DMS53 treated with DMSO at 0.1 percent for 48 hours (cell line): ENCODE results near the gene TADA2B.
A peak's percentile ranks its signal among the peaks of the same experiment; 100 is the strongest.

Experiments used
- DNase-seq: peaks from one replicate; lab custom pipeline; 2025; ENCODE audit not compliant: unreplicated experiment; lab: John Stamatoyannopoulos, UW

TADA2B gene

GRCh38 chr4:7017446-7018048 lies 25.6 kb upstream of the TADA2B start:
- DNase-seq: no peak

- DNase-seq: no peak
These were observed 24.9 kb upstream of the TADA2B start for GRCh38 chr4:7018281-7018680.

DNA sequence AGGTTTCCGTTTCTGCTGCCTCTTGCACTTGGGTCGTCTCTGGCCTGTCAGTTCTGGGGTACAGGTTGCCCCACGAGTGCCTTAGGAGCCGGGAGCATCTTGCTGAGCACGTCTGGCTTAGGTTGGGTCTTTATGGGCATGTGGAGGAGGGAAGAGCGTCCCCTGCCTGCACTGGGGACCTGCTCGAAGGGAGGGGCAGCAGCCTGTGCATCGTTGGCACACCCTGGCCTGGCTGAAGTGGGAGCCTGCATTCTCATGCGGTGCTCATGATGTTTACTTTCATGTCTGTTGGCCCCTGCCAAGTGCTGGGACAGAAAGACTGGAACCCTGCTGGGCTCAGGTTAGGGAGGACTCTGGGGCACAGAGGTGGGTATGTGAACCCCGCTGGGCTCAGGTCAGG lies 23.8 kb upstream of the TADA2B start:
- no peak for DNase-seq

DNA sequence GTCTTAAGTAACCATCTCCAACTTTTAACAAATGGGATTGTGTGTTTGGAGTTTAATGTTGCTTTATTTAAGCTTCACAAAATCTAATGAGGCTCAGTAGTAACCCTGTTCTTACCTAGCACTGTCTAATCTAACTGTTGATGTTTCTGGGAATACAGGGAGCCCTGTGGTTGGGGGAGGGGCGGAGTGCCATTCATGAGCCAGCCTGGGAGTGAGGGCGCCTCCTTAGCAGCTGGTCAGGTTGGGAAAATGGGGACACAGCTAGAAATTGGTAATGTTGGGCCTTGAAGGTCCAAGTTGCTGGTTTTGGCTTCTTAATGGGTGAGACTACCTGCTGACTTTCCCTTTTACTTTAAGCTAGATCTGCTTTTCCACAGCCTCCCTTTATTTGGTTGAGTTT lies 22.9 kb upstream of the TADA2B start:
- DNase-seq: no peak

- DNase-seq: no peak
These were observed 22.3 kb upstream of the TADA2B start for GRCh38 chr4:7020856-7021255.

DNA sequence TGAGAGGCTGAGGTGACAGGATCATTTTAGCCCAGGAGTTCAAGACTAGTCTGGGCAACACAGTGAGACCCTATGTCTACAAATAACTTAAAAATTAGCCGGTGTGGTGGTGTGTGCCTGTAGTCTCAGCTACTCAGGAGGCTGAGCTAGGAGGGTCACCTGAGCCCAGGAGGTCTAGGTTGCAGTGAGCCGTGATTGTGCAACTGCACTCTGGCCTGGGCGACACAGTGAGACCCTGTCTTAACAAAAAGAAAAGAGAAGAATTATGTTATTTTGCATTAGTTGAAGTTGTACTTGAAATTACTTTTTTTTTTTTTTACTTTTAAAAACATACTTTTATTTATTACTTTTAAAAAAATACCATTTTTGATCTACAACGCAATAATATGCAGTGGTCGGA lies 21.8 kb upstream of the TADA2B start:
- no peak for DNase-seq

GRCh38 chr4:7021930-7022664 lies 21.1 kb upstream of the TADA2B start:
- no peak for DNase-seq

DNA sequence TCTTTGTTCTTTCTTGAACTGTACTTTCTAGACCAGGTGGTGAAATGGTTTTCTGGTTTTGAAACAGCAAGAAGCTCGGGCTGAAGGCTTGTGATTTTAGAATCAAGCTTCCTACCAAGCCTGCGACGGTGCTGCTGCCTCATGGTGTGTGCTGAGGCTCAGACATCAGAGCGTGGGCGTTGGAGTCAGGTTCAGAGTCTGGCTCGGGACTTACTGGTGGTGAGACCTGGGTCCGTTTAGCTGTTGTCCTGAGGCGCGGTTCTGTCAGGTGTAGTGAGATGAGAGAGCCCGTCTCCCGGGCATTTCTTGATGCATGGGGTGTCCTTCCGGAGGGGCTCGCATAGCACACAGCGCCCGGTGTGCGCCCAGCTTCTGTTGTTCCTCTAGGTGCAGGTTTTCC lies 19.7 kb upstream of the TADA2B start:
- DNase-seq: no peak

DNA sequence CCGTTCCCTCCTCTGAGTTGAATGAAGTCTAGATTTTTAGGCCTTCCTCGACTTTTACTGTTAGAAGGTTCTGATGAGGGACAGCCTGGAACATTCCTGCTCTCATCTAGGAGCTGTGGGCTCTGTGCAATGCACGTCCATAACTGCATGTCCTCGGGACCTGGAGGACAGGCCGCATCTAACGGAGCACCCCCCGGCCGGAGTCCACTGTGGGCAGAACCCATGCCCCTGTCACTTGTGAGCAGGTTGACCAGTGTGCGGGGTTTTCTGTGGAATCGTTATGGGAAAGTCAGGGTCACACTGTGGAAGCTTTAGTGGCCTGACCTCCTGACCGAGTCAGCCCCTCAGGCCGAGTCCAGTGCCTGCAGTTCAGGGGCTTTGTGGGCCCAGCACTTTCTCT lies 19.3 kb upstream of the TADA2B start:
- no peak for DNase-seq

DNA sequence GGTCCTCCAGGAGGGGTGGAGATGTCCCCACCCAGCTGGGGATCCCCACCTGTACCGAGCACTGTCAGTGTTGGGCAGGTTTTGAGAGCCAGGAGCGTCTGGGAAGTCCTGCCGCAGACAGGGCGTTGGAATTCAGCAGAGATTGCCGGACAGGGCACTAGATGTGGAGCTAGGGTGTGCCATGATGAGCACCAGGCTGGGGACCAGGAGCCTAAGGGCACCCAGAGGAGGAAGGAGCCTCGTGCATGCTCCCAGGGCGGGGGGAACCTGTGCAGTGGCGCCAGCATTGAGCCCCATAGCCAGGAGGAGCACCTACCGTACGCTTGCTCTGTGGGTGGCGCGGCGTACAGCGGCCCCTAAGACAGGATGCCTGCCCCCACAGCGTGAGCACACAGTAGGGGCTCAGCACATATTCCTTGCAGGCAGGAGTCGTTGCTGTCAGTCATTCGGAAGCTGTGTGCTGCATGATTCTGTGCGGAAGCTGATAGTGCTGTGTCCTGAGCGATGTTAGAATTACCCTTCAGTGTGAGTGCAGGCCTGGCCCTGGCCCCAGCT lies 18.8 kb upstream of the TADA2B start:
- DNase-seq: no peak

DNA sequence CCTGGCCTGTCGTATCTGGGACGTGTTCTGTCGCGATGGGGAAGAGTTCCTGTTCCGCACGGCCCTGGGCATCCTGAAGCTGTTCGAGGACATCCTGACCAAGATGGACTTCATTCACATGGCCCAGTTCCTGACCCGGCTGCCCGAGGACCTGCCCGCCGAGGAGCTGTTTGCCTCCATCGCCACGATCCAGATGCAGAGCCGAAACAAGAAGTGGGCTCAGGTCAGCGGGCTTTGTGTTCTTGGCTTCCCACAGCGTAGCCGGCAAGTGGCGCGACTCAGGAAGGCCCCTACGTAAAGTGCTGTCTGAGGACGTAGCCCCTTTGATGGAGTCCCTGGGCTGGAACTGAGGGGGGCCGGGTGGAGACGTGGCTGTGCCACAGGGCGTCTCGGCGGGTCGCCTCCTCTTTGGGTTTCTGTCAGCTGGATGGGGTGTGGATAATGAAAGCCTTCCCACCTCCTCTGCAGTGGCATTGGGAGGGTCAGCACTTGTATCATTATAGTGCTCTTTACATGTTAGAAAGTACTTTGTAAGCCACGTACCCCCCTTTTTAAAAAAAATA lies 18.1 kb upstream of the TADA2B start:
- DNase-seq: no peak

- DNase-seq: no peak
These were observed 17.1 kb upstream of the TADA2B start for GRCh38 chr4:7026107-7026506.

DNA sequence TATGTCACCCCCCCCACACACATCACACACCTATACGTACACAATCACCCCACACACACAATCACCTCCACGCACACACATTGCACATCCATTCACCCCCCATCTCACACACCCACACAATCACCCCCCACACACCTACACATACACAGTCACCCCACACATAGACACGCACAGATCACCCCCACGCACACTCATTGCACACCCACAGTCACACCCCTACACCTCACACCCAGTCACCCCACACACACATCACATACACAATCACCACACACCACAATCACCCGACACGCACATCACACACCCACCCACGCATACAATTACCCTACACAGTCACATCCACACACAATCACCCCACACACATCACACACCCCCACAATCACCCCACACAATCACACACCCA lies 15.9 kb upstream of the TADA2B start:
- DNase-seq: no peak

- DNase-seq: no peak
These were observed 15.3 kb upstream of the TADA2B start for GRCh38 chr4:7027913-7028312.

DNA sequence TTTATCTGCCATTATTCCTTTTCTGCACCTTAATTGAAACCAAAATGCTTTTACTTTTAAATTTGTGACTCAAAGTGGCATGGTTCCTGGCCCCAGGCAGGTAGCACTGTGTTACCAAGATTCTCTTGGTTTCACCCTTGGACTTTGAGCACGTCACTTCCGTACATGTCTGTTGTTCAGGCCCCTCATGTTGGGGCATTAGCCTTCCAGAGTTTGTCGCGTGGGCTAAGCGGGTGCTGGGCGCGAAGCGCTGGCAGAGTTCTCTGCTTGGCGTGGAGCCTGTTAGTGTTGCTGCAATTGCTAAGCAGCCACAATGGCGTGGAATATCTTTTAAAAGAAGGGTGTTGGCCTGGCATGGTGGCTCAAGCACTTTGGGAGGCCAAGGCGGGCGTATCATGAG lies 14.0 kb upstream of the TADA2B start:
- DNase-seq: no peak

DNA sequence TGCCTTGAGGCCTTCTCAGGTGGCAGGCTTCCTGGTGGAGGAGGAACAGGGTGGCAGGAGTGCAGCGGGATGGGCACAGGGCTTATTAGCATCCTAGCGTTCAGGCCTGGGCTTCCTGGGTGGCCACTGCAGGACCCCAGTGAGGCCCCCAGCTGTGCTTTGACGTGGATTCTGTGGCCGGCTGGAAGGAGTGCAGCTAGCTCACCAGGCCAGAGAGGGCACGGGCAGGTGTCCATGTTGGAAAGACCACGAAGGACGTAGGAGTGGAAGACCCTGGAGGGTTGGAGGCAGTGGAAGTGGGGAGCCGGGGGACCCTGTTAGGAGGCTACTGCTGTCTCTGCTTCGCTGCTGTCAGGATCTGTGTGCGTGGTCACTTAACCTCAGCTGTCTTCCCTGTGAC lies 13.3 kb upstream of the TADA2B start:
- DNase-seq: no peak

DNA sequence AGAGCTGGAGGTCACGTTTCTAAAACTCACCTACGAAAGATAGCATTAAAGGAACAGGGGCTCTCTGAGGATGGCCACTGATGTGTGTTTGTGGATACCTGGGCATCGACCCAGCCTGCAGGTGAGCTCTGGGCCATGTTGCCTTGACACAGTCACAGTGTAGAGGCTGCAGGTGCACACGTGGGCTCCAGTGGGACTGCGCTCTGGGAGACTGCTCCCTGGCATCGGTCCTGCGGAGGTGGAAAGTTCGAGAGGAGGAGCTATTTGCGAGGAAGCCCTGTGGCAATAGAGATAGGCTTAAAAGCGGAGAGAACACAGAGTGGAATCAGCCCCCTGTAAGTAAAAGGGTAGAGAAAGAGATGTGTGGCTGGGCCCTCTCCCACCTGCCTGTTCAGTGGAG lies 12.3 kb upstream of the TADA2B start:
- DNase-seq: no peak

DNA sequence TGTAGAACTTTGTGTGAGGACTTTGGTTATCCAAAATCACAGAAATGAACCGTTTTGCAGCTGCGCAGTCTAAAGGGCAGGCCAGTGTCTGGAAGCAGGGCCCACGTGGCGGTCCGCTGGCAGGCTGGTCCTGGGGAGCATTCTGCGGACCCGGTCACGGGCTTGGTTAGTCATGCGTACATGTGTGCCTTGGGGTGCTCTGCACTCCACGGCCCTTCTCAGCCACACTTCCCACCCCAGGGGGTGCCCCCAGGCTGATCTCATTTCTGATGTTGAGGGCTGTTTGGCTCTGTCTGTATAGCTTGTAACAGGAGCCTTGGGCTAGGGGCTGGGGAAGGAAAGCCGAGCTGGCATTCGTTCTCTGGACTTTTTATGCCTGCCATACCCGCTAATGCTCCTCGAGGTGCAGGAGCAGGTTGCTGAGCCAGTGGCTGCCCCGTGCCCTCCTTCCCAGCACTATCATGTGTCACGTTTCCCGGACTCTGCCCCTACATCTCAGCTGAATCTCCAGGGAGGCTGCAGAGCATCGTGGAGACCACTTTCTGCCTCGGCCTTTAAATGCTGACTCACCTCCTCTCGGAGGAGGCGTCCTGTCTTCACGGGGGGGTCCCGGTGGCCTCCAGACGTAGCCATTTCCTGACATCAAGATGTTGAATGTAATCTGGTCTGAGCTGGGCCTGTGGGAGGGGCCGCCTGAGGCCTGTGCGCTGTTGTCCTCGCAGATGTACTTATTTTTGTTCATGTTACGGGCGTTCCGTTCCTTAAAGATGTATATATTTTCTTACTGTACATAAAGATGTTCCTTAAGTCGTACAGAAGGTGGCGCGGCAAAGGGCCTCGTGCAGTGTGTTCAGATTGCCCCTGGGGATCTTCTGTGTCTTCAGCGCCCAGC lies 11.4 kb upstream of the TADA2B start:
- DNase-seq: no peak

- DNase-seq: no peak
These were observed 10.6 kb upstream of the TADA2B start for GRCh38 chr4:7032596-7032995.

DNA sequence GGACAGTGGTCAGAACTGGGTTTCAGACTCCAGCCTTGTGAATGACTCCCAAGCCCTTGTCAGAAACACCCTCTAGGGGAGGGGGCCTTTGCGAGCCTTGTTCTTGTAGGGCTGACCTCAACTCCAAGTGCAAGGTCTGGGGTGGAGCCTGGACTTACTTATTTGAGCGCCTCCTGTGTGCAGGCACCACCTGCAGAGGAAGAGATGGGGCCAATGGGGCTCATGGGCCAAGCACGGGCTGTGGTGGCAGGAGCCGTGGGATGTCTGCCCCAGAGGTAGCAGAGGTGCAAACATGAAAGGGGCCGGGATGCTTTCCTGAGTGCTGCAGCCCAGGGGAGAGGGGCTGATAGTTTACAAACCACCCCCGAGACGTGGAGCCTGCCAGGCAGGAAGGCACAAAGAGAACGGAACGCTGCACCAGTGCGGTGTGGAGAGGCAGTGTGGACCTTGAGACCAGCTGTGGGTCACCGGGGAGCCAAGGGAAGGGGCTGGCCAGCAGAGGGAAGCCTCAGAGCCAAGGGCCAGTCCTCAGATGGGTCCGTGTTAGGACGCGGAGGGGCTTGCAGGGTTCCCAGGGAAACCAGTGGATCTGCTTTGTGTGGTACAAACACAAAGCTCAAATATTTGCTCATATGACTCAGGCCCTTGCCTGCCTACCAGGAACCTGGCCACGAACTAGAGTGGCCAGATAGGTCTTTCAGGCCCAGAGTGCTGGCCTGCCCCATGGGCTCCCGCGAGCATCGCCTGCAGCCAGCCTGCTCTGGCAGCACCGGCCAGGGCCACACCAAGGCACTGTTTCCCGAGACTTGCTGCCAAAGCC lies 8.7 kb upstream of the TADA2B start:
- peak; percentile 97 for DNase-seq

DNA sequence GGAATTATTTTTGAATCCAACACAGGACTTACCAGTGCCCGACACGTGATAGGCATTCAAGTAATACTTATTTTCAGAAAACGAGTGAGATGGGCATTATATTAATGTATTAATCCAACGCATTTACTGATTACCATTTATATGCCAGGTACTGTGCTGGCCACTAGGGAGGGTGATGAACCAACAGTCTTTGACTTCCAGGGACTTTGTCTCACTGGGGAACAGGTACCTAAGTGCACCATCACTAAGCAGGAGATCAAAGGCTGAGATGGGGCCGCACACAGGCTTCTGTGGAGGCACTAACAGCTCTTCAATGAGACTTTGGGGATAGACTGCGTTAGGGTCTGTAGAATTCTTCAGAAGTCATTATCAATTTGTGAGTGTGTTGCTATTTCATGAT lies 5.7 kb upstream of the TADA2B start:
- DNase-seq: no peak
